Activated CD8-positive, alpha-beta memory T cell treated with anti-CD3 and anti-CD28 coated beads for 4 hours (primary cell): ENCODE measurements around the gene KRTAP5-3.
"Not testable (repeated sequence)": the region's sequence is repeated elsewhere in the genome, so short reads cannot be mapped to it uniquely, and the experiment has no call there.

Experiments used
- DNase-seq, 2 donors: peaks; one replicate each; pipeline ENCODE4 v3.0.0-alpha.2; 2020; ENCODE audit warnings: low read depth in 2 of 2

Gene KRTAP5-3

GRCh38 chr11:1582909-1583308 is 25.4 kb downstream of the KRTAP5-3 start:
- not testable (repeated sequence) for DNase-seq

- DNase-seq: no peak
These were observed 26.3 kb downstream of the KRTAP5-3 start for GRCh38 chr11:1581976-1582375.

DNA sequence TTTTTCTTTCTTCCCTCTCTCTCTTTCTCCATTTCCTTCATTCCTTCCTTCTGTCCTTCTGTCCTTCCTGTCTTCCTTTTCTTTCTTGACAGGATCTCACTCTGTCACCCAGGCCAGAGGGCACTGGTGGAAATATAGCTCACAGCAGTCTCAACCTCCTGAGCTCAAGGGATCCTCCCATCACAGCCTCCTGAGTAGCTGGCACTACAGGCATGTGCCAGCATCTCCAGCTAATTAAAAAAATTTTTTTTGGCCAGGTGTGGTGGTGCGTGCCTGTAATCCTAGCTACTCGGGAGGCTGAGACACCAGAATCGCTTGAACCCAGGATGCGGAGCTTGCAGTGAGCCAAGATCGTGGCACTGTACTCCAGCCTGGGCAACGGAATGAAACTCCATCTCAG is 31.4 kb downstream of the KRTAP5-3 start:
- no peak for DNase-seq

DNA sequence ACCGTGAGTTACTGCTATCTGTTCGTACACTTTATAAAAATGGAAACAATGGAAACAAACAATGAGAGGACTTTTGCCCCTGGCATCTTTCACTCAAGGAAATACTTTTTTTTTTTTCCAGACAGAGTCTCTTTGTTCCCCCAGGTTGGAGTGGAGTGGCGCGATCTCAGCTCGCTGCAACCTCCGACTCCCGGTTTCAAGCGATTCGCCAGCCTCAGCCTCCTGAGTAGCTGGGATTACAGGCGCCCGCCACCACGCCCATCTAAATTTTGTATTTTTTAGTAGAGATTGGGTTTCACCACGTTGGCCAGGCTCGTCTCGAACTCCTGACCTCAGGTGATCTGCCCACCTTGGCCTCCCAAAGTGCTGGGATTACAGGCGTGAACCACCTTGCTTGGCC is 32.5 kb downstream of the KRTAP5-3 start:
- not testable (repeated sequence) for DNase-seq

DNA sequence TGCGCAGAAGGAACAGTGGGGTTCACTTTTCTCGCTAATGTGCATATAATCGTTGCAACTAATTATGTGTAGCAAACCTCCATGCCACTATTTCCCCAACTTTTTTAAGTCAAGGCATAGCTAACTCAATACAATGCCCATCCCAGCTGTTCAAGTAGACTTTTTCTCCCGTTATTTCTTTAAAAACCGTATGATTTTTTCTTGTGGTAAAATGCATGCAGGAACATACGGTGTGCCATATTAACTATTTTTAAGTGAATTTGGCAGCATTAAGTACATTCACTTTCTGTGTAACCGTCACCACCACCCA is 33.4 kb downstream of the KRTAP5-3 start:
- no peak for DNase-seq

DNA sequence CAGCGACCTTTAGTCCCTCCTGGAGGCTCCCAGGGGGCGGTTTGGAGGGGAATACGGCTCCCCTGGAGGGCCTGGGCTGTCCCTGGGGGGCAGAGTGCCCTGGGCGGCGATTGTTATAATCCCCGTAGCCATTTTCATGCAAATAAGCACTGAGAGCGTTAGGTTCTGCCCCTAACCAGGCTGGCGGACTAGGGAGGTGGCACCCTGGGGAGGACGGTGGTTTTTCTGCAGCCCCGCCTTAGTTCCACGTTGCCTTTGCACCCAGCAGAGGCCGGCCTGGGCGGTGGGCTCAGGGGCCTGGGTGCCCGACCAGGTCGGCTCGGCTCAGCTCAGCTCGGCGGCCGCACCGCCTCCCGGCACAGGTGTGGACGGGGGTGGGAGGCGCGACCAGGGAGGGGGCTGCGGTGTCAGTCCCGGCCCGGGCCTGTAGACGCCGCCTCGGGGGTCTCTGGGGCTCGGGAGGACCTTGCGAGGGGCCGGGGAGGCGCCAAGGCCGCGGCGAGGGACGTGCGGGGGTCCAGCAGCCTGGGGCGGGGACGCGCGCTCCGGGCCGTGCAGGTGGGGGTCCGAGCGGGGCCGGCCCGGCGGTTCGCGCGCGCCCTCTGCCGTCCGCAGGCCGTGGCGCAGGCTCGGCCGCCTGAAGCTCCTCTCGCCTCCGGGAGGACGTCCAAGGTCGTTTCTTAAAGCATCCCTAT is 33.9 kb downstream of the KRTAP5-3 start:
- DNase-seq: peak in 1 of 2 donors; percentile 29

- DNase-seq: no peak
These were observed 34.4 kb downstream of the KRTAP5-3 start for GRCh38 chr11:1573903-1574237.

DNA sequence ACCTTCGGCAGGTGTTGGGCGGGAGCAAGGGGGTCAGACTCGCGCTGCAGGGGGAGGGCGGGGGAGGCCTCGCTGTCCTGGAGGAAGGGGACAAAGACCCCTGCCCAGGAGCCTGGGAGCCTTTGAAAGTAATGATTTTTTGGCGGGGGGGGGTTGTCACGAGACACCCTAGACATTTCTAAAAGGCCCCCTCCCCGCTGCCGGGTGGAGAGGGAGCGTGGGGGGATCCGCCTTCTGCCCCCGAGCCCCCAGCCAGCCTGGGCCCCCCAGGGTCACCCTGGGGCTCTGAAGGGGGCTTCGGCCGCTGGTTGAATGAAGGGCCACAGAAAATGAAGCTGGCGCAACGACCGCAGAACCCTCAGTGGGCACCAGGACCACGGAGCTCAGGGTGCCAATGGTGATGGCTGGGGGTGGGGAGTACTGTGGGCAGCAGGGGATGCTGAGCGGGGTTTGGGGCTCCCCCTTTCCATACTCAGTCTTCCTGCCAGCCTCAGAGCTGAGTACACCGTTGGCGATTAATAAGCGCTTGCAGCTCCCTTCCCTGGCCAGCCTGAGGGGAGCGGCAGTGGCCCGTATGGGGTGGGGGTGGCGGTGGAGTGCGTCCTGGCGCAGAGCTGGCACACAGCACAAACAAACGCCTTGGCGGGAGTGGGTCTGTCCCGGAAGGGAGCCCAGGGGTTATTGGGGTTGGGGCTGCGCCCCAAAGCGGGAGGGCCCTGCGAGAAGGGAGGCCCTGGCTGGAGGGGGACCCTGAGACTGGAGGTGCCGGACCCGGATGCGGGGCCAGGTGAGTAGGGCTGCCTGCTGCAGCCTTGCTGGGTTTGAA is 35.0 kb downstream of the KRTAP5-3 start:
- no peak for DNase-seq

GRCh38 chr11:1572197-1573076 is 35.8 kb downstream of the KRTAP5-3 start, which contains the start of gene DUSP8:
Gene DUSP8, minus strand, starts transcription at chr11:1572271. Its CDS starts 6,445 bp downstream, at chr11:1565826.
- peak; percentile 88 to 90 for DNase-seq

DNA sequence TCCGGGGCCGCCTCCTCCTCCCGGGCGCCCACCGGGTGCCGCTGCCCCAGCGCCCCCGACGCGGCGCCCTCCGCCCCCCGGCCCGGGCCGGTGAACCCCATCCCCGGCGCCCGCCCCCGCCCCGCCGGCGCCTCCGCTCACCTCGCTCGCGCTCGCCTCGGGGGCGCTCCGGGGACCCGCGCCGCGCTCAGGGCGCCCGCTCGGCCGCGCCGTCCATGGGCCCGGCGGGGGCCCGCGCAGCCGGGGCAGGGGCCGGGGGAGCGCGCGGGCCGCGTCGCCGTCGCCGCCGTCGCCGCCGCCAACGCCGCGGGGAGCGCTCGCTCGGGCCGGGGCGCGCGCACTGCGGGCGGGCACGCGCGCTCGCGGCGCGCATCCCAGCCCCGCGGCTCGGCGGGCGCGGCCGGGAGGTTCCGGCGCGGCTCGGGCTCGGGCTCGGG is 36.5 kb downstream of the KRTAP5-3 start:
- no peak for DNase-seq

GRCh38 chr11:1570896-1571759 is 37.1 kb downstream of the KRTAP5-3 start:
- no peak for DNase-seq

DNA sequence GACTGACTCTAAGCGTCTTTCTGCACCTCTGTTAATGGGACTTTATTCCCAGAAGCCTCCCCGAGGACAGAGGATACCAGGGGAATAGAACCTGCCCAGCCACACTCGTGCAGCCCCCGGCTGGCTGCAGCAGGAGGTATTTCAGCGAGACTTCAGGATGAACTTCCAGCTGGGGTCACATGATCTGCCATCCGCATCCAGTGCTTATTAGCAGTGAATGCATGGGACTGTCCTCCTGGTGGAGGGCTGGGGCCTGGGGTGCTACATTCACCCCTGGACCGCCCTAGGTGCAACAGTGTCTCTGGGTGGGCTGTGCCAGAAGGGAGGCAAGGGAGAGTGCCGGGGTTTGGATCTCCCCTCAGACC is 37.8 kb downstream of the KRTAP5-3 start:
- no peak for DNase-seq

DNA sequence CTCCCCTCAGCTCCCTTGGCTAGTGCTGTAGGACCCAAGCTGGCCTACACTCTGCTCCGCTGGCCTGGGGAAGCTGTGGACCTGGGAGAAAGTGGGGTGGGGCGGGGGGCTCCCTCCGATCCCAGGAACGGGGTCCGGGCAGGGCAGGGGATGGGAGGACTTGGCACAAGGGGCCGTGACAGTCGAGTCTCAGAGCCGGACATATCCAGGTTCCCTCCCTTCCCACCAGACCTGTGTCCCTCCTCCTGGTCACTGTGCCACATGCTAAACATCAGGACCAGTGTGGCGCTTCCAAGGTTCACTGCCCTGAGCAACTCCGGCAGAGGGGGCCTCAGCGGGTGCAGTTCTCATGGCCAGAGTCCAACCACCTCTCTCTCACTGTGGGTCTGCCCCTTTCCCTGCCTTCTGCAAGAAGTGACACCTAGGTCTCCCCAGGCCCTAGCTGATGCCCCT is 38.2 kb downstream of the KRTAP5-3 start:
- DNase-seq: no peak

DNA sequence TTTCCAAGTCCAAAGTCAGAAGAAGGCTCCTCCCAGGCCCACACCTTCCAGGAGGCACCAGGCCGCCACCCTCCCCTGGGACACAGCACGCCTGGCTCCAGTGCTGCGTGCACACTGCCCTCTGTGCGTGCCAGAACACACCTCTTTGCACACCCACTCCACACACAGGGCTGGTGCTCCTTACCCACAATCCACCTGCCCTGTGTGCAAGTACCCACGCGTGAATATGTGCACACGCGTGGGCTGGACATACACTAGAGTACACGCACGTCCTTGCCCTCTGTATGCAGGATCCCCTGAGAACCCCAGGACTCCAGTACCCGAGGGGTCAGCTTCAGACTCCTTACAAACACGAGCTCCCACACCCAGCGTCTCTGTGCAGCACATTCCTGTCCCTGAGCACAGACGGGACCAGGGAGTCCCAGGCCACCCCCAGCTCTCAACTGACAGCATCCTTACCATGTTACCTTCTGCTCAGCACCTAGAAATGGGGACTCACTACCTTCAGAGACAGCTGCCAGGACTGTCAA is 38.9 kb downstream of the KRTAP5-3 start:
- no peak for DNase-seq

- peak in 1 of 2 donors; percentile 27 for DNase-seq
These were observed 39.8 kb downstream of the KRTAP5-3 start for GRCh38 chr11:1568441-1568911.

GRCh38 chr11:1567721-1568100 is 40.6 kb downstream of the KRTAP5-3 start:
- DNase-seq: no peak

DNA sequence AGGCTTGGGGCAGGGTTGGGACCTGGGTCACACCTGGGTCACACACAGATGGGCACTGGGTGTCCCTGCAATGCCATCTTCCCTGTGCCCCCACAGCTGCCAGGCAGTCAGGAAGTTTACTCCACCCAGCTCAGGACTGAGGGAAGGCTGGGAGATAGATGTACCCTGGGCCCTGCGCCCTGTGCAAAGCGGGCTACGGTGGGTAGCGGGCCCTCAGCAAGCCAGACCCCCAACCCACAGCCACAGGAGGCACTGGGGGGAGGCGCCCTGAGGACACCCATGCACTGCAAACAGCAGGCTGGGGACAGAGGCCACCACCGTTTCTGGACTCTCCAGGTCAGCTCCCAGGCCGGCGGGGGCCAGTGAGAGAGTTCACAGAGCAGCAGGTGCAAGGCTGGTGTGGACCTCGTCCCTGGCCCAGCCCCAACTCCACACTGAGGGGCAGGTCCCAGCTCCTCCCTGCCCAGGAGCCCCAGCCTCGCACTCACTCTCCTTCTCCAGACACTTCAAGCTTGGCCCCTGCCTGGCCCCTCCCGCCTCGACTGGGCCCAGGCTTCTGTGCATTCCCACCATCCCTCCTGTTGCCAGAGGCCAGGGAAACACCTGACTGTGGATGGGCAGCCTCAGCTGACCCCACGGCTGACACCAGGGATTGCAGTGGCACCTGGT is 41.1 kb downstream of the KRTAP5-3 start:
- DNase-seq: no peak

DNA sequence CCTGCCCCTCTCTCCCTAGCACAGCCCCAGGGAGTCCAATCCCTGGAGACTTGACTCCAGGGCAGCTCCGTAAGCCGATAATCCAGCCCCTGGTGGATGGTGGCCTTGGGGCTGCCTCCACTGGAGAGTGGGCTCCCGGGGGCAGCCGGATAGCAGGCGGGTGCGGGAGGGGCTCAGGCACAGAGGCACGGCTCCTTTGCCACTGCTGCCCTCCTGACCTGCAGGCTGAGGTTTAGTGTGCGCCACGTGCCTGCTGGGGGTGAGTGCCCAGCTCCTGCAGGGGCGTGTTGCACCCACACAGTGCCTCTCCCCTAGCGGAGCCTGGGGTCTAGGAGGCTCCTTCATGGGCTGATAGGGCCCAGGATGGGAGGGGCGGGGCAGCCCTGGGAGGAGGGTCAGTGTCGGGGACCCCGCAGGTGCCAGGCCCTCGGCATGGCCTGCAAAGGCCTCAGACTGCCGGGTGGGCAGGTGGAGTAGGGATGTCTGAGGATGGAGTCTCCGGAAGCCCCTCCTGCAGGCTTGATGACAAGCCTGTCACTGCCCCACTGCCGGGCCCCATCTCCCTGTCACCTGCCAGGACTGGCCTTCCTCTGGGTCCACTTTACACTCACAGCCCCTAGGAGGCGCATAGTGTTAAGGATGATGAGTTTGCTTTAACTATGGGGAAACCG is 41.7 kb downstream of the KRTAP5-3 start:
- no peak for DNase-seq

- no peak for DNase-seq
These were observed 42.4 kb downstream of the KRTAP5-3 start for GRCh38 chr11:1565904-1566247.
